ENCODE results near the gene LTO1.

Gene LTO1

DNA sequence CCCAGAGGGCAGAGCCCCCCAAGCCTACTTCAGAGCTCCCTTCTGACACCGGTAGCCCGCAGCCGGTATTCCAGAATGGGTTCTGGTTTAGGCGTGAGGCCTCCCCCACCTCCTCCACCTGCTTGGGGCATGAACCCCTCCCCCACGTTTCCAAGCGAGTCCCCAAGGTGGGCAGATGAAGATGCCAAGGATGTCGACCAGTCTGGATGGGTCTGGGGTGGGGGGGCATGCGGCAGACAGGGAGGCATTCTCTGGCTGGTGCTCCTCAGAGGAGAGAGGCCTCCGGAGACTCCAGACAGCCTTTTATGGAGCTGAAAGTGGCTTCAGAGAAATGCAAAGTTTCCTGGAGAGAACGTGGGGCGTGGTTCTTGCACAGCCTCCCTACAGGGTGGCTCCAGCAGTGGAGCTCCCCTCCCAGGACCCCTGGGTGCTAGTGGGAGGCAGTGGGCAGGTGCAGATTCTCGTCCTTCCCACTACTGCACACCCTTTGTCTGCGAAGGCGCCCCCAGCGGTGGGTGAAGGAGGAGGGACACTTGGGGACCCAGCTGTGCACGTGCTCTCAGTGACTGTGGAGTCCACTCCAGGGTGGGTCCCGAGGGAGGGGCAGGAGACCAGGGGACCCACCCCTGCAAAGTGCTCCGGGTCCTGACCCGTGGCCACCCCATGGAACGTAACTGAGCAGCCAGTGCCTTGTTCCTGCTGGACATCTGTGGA, 30.0 kb downstream of the LTO1 start:
- no peak for DNase-seq (ENCODE audit: low read depth)

DNA sequence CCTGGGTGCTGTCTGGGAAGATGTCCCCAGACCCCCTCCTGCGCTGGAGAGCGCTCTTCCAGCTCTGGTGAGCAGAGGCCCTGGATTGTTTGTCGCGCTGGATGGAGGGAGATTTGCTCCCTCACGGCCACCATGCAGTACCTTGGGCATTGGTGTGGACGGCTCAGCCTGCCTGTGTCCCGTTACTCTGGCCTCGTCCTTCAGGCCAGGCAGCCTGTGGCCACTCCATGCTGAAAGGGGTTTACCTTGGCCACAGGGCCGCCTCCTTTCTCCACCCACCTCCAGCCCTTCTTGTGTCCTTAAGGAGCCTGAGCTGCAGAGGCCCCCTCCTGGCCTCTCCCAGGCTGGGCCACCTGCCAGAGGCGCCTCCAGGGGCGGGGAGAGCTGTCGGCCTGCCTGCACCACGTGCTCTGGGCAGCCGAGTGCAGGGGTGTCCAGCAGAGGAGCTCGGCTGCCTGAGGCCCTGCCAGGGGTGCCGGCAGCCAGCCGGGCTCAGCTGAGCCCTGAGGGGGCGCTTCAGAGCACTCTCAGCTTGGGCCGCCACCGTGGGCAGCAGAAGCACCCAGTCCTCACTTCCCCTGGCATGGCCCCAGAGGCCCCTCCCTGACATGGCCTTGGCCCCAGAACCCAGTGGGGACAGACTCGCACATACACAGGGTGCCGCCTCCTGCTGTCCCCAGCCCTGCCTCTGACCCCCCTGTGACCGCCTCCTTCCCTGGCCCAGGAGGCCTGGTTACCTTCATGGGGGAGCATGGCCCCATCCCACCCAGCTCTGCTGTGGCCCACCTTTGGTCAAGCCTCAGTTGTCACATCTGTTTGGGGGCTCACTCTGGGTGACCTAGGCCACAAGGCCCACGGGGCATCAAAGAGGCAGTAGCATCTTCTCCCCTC, 30.8 kb downstream of the LTO1 start:
- DNase-seq (ENCODE audit: low read depth) = no peak

GRCh38 chr11:69643646-69644045, 31.5 kb downstream of the LTO1 start:
- DNase-seq (ENCODE audit: low read depth) = no peak

- peak; percentile 82 for DNase-seq (ENCODE audit: low read depth)
Observed at GRCh38 chr11:69642913-69643632, 32.1 kb downstream of the LTO1 start.

- no peak for DNase-seq (ENCODE audit: low read depth)
Observed at GRCh38 chr11:69642549-69642912, 32.6 kb downstream of the LTO1 start.

DNA sequence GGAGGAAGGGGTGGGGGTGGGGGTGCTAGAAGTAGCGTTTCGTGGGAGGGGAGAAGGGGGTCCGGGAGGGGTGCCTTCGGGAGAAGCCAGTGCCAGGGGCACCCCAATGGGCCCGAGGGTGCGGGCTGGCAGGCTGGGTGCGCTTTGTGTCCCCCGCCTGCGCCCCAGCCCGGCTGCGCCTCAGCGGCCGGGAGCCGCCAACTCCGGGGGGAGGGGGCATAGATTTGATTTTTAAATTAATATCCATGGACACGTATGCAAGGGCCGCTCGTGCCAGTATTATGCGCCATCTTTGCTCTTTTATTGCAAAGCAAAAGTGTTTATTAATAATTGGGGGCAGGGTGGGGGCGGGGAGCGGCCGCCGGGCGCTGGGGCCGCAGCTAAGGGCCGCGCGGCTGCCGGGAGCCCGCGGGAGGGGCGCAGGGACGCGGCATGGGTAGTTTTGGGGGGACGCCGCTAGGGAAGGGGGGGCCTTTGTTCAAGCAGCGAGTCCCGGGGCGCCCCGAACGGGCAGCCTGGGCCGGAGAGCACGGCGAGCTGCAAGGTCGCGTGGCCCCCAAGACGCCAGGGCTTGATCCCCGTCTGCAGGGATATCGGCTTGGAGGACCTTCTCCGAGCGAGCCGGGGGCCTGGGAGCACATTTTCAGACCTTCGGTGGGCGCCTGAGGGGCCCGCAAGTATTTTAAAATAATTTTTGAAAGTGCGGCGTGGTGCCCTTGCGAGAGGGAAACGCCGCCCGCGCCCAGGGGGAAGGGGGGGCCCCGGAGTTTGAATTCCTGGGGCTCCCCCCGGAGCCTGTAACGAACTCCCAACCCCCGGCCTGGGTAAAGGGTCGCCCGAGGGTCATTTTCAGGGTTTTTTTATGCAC, 33.2 kb downstream of the LTO1 start:
- DNase-seq (ENCODE audit: low read depth) = no peak

- no peak for DNase-seq (ENCODE audit: low read depth)
Observed at GRCh38 chr11:69640995-69641581, 34.1 kb downstream of the LTO1 start, which contains the start of gene CCND1. TSS of gene CCND1 (plus strand) at chr11:69641156. CDS start at chr11:69641314, 158 bp downstream.

GRCh38 chr11:69640260-69640994, 34.7 kb downstream of the LTO1 start:
- no peak for DNase-seq (ENCODE audit: low read depth)

DNA sequence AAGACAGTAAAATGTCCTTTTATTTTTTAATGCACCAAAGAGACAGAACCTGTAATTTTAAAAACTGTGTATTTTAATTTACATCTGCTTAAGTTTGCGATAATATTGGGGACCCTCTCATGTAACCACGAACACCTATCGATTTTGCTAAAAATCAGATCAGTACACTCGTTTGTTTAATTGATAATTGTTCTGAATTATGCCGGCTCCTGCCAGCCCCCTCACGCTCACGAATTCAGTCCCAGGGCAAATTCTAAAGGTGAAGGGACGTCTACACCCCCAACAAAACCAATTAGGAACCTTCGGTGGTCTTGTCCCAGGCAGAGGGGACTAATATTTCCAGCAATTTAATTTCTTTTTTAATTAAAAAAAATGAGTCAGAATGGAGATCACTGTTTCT, 35.3 kb downstream of the LTO1 start:
- DNase-seq (ENCODE audit: low read depth) = no peak

- DNase-seq (ENCODE audit: low read depth) = no peak
Observed at GRCh38 chr11:69638941-69639681, 36.0 kb downstream of the LTO1 start.

DNA sequence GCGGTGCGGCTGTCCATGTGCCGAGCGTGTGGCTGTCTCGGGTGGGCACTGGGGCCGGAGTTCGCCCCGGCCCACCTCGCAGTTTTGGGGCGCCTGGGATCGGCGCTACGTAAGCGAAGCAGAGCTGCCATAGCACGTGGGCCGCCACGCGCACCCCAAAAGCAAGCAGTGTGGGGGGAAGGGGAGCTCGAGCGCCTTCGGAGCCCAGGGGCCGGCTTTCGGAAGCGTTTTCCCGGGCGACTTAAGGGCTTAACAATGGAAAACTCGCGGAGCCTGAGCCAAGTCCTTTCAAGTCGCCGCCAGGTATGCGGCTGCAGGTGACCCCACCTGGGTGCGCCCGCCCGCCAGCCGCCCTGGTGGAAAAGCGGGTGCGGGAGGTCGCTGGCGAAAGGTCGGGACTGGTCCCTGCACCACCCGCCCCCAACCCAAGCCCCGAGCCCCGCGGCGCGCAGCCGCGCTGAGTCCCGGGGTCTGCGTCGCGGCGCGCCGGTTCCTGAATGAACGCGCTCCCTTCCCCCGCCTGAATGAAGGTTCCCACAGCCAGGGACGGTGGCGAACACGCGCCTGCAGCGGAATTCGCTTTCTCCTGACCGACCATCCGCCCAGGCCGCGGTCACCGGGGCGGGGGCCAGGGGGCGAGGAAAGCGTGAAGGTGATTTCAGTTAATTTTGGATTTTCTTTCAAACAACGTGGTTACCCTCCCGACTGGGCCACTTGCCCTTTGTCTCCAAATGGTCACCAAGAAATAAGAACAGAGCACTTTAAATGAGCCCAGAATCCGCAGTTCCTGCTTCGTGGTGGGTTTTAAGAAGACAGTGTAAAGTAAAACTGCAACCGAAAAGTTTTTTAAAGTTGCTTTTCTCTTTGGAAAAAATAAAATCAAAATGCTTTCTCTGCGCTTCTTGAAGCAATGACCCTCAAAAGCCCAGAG, 36.9 kb downstream of the LTO1 start:
- DNase-seq (ENCODE audit: low read depth) = no peak

- no peak for DNase-seq (ENCODE audit: low read depth)
Observed at GRCh38 chr11:69637198-69637940, 37.8 kb downstream of the LTO1 start.

- no peak for DNase-seq (ENCODE audit: low read depth)
Observed at GRCh38 chr11:69636512-69637197, 38.5 kb downstream of the LTO1 start.

- no peak for DNase-seq (ENCODE audit: low read depth)
Observed at GRCh38 chr11:69635804-69636511, 39.2 kb downstream of the LTO1 start.

GRCh38 chr11:69635195-69635594, 40.0 kb downstream of the LTO1 start:
- DNase-seq (ENCODE audit: low read depth) = no peak

DNA sequence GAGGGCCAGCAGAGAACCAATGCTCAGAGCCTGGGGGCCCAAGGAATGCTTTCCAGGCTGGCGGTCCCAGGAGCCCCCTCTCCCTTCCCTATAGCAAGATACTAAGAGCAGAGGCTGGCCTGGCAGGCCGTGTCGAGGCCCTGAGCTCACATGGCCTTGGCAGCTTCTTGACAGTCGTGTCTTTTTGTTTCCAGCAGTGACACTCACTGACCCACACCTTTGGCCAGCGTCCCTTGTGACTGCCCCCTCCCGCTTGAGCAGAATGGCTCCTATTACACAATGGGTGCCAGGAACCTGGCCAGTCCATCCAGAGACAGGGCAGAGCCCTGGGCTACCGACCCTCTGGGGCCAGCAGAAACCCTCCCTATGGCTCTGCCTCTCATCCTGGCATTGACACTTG, 40.6 kb downstream of the LTO1 start:
- DNase-seq (ENCODE audit: low read depth) = no peak

DNA sequence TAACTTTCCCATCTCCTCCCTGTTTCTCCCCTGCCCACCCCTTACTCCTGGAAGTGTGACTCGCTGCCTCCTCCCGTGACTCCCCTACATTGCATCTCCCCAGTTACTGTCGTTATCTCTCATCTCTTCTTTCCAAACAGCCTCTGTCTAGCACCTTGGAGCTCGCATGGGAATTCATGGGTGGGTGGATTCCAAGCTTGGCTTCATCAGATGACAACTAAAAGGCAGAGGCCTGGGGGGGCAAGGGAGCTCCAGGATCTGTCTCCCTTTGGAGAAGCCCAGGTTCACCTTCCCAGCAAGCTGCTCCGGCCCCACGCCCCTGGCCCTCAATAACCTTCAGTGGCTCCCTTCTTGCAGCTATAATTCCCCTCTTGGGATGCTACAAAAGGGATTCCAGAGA, 41.1 kb downstream of the LTO1 start:
- DNase-seq (ENCODE audit: low read depth) = no peak

All from activated T-cell treated with anti-CD3 and anti-CD28 coated beads for 48 hours (primary cell).